Parathyroid adenoma (tissue), 2 donors: Measurements from ENCODE around the gene SENP3.

Experiments used
- H2AFZ ChIP-seq: fragments of 300-600 bp; sonication (generic); one replicate; pipeline ENCODE4 v1.7.0; 2017; ENCODE audit warnings: antibody characterized with exemption, mild to moderate bottlenecking
- H3K27ac ChIP-seq: fragments of 300-600 bp; sonication (generic); one replicate; pipeline ENCODE4 v1.7.0; 2017
- H3K27me3 ChIP-seq: fragments of 300-600 bp; sonication (generic); one replicate; pipeline ENCODE4 v1.7.0; 2017; ENCODE audit warnings: low read length; ENCODE audit not compliant: control insufficient read depth, insufficient read depth
- H3K36me3 ChIP-seq: fragments of 300-600 bp; sonication (generic); one replicate; pipeline ENCODE4 v1.7.0; 2017; ENCODE audit warnings: low read length; ENCODE audit not compliant: control insufficient read depth, insufficient read depth
- H3K4me1 ChIP-seq: fragments of 300-600 bp; sonication (generic); one replicate; pipeline ENCODE4 v1.7.0; 2017; ENCODE audit warnings: control low read depth
- H3K4me2 ChIP-seq: fragments of 300-600 bp; sonication (generic); one replicate; pipeline ENCODE4 v1.7.0; 2017; ENCODE audit warnings: low read length
- H3K4me3 ChIP-seq: fragments of 300-600 bp; sonication (generic); one replicate; pipeline ENCODE4 v1.7.0; 2017; ENCODE audit warnings: low read depth, low read length
- H3K79me2 ChIP-seq: fragments of 300-600 bp; sonication (generic); one replicate; pipeline ENCODE4 v1.7.0; 2017; ENCODE audit warnings: control low read depth
- H3K9ac ChIP-seq: fragments of 300-600 bp; sonication (generic); one replicate; pipeline ENCODE4 v1.7.0; 2017; ENCODE audit warnings: mild to moderate bottlenecking
- H3K9me3 ChIP-seq: fragments of 300-600 bp; sonication (generic); one replicate; pipeline ENCODE4 v1.7.0; 2017; ENCODE audit warnings: low read length; ENCODE audit not compliant: control insufficient read depth
- TF ChIP-seq, protein P1 (sequence below): fragments of 300-600 bp; sonication (generic); IDR thresholded peaks from one replicate; pipeline ENCODE4 v1.7.0; 2017; ENCODE audit warnings: antibody characterized with exemption, mild to moderate bottlenecking
- donor health status: primary hyperparathyroidism.

The SENP3 gene

DNA sequence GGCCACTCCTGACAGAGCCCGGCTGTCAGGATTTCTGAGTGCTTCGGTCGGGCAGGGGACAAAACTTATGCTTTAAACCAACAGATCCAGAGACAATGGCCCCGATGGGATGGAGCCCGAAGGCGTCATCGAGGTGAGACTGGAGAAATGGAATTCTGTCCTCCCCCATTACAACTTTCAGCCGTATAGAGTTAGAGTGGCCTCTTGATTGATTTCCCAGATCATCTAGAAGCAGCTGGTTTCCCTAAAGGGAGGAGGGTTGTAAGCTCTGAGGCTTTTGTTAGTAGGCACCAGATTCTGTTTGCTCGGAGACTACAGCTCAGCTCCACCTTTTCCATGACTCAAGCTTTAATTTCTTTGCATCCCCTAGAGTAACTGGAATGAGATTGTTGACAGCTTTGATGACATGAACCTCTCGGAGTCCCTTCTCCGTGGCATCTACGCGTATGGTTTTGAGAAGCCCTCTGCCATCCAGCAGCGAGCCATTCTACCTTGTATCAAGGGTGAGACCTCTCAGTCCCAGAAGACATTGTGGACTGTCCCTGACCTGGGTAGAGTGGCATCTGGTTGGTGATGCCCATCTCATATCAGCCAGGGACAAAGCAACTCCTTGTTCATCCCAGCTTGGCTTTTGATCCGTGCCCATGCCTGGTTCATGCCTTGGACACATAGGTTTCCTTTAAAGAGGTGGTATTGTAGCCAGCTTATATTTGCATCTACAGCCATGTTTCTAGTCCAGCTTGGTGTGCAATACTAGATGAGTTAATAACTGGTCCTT lies 12.6 kb downstream of the SENP3 start:
- Histone ChIP-seq H3K4me1 (peaks cover 9% of the 10 kb centered on the region), H3K4me3 (peak overlapping the region; percentile 100), H3K36me3 (no peaks in the 10 kb centered on the region), H3K9me3 (no peaks in the 10 kb centered on the region), H3K9ac (no peak overlapping the region), H2AFZ (no peak overlapping the region), H3K27me3 (no peaks in the 10 kb centered on the region), H3K27ac (peak overlapping the region; percentile 97), H3K79me2 (peaks cover 16% of the 10 kb centered on the region), H3K4me2 (peak overlapping the region; percentile 63)
- TF ChIP-seq, protein P1, sequence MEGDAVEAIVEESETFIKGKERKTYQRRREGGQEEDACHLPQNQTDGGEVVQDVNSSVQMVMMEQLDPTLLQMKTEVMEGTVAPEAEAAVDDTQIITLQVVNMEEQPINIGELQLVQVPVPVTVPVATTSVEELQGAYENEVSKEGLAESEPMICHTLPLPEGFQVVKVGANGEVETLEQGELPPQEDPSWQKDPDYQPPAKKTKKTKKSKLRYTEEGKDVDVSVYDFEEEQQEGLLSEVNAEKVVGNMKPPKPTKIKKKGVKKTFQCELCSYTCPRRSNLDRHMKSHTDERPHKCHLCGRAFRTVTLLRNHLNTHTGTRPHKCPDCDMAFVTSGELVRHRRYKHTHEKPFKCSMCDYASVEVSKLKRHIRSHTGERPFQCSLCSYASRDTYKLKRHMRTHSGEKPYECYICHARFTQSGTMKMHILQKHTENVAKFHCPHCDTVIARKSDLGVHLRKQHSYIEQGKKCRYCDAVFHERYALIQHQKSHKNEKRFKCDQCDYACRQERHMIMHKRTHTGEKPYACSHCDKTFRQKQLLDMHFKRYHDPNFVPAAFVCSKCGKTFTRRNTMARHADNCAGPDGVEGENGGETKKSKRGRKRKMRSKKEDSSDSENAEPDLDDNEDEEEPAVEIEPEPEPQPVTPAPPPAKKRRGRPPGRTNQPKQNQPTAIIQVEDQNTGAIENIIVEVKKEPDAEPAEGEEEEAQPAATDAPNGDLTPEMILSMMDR = no peak

DNA sequence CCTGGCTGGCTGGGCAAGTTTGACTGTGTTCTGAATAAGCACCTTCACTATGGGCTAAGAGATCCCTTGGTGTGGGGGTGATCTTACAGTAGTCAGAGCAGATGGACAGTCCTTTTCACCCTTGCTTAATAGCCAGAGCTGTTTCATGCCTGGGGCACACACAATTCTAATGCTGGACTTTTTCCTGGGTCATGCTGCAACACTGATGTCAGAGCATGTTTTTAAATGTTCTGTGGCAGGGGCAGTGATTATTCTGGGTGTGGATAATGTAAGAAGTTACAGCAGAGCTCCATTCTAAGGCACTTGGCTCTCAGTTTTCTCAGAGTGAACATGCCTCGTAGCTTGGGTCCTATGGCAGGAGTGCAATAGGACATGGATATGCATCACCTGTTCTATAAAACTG lies 13.8 kb downstream of the SENP3 start:
- no peak overlapping the region for H3K4me3 ChIP-seq
- no peaks in the 10 kb centered on the region for H3K27me3 ChIP-seq
- H2AFZ ChIP-seq = no peak overlapping the region
- H3K9me3 ChIP-seq = no peaks in the 10 kb centered on the region
- H3K27ac ChIP-seq = no peak overlapping the region
- H3K4me2 ChIP-seq = no peak overlapping the region
- TF ChIP-seq, protein P1 = no peak
- peaks cover 9% of the 10 kb centered on the region for H3K4me1 ChIP-seq
- peaks cover 16% of the 10 kb centered on the region for H3K79me2 ChIP-seq
- H3K36me3 ChIP-seq = no peaks in the 10 kb centered on the region
- H3K9ac ChIP-seq = no peak overlapping the region

DNA sequence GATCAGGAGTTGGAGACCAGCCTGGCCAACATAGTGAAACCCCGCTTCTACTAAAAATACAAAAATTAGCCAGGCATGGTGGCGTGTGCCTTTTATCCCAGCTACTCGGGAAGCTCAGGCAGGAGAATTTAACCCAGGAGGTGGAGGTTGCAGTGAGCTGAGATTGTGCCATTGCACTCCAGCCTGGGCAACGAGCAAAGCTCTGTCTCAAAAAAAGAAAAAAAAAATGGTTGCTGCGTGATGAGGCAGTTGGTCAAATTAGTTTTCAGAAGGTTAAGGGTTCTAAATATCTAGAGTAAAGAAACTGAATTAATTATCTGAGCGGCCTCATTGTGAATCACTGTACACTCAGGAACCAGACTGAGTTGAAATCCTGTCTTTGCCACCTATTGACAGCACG lies 14.2 kb downstream of the SENP3 start:
- Histone ChIP-seq H3K4me3 (no peak overlapping the region), H3K4me1 (peaks cover 9% of the 10 kb centered on the region), H3K79me2 (peaks cover 16% of the 10 kb centered on the region), H2AFZ (no peak overlapping the region), H3K9ac (no peak overlapping the region), H3K27me3 (no peaks in the 10 kb centered on the region), H3K27ac (no peak overlapping the region), H3K36me3 (no peaks in the 10 kb centered on the region), H3K9me3 (no peaks in the 10 kb centered on the region), H3K4me2 (no peak overlapping the region)
- TF ChIP-seq, protein P1 = no peak

DNA sequence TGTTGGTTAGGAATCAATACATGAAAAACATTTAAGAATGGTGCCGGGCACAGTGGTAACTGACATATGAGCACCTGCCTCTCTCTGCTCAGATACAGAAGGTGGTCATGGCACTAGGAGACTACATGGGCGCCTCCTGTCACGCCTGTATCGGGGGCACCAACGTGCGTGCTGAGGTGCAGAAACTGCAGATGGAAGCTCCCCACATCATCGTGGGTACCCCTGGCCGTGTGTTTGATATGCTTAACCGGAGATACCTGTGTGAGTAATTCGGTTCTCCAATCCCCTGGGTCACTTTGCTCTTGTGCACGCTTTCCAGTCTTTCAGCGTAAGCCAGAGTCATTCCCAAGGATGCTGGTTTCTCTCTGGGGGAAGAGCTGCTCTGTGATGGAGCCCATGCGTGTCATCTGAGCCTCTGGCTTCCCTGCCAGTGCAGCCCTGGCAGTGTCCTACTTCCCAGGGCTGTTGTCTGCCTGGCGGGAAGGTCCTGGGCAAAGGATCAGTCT lies 14.8 kb downstream of the SENP3 start:
- Histone ChIP-seq H3K4me3 (no peak overlapping the region), H3K36me3 (no peaks in the 10 kb centered on the region)

More for the DNA sequence above, 14.8 kb downstream of the SENP3 start:
- TF ChIP-seq, protein P1 = no peak
- Histone ChIP-seq H3K9ac (no peak overlapping the region), H3K9me3 (no peaks in the 10 kb centered on the region), H2AFZ (no peak overlapping the region), H3K4me1 (peaks cover 9% of the 10 kb centered on the region), H3K27ac (no peak overlapping the region), H3K4me2 (no peak overlapping the region), H3K79me2 (peaks cover 16% of the 10 kb centered on the region), H3K27me3 (no peaks in the 10 kb centered on the region)
